PFSK-1 (cell line): Measurements from ENCODE around the gene PRMT2.

Experiments
- POLR2AphosphoS5 ChIP-seq: IDR thresholded peaks from 2 replicates; pipeline ENCODE4 v1.6.1; 2012; ENCODE audit warnings: low read depth, mild to moderate bottlenecking, control low read depth, low read length, moderate library complexity
- REST ChIP-seq, 2 experiments: IDR thresholded peaks; 2 replicates each; pipeline versions ENCODE4 v1.6.1 to v1.8.0; 2011 to 2012; ENCODE audit warnings: low read depth in 2 of 2, low read length in 2 of 2, control low read depth in 1 of 2, inconsistent platforms in 1 of 2, mild to moderate bottlenecking in 1 of 2, moderate library complexity in 1 of 2; ENCODE audit not compliant: insufficient read depth in 1 of 2
- TAF1 ChIP-seq: IDR thresholded peaks from 2 replicates; pipeline ENCODE4 v1.6.1; 2012; ENCODE audit warnings: low read length, control low read depth, borderline replicate concordance; ENCODE audit not compliant: insufficient read depth

- TF ChIP-seq TAF1 (no peak), POLR2AphosphoS5 (no peak), REST (IDR thresholded peaks at IDR 0.05; ENCODE audit: insufficient read depth in 1 of 2, low read depth in 2 of 2, low read length in 2 of 2) (no peak)
These were observed 30.3 kb upstream of the PRMT2 start, which contains the start of gene S100B for GRCh38 chr21:46604975-46605766.
